Activated CD4-positive, alpha-beta memory T cell treated with anti-CD3 and anti-CD28 coated beads for 36 hours (primary cell): ENCODE results near the gene ADAMTS12. TPM values are rescaled to one million over a fixed set of nuclear protein-coding genes. Genes with fewer than 3 reads are reported as not detected.

Experiments
- CTCF ChIA-PET: fragments of 350-600 bp; sonication (Branson Sonifier 250); formaldehyde crosslinking; loops from one replicate; lab custom pipeline; 2021; ENCODE audit warnings: antibody characterized with exemption, inconsistent platforms; lab: Charles Lee
- POLR2A ChIA-PET: fragments of 350-600 bp; sonication (Branson Sonifier 250); formaldehyde crosslinking; loops from one replicate; lab custom pipeline; 2021; ENCODE audit warnings: antibody characterized with exemption; lab: Charles Lee
- DNase-seq: peaks from one replicate; pipeline ENCODE4 v3.0.0-alpha.2; 2020
- H3K27ac Mint-ChIP-seq: one replicate; pipeline ENCODE4 v1.8.0; 2021; ENCODE audit warnings: mixed read lengths
- H3K27me3 Mint-ChIP-seq: one replicate; pipeline ENCODE4 v1.8.0; 2021; ENCODE audit warnings: mixed read lengths
- H3K36me3 Mint-ChIP-seq: one replicate; pipeline ENCODE4 v1.8.0; 2021; ENCODE audit warnings: mixed read lengths
- H3K4me1 Mint-ChIP-seq: one replicate; pipeline ENCODE4 v1.8.0; 2021; ENCODE audit warnings: low read depth, mixed read lengths
- H3K4me3 Mint-ChIP-seq: one replicate; pipeline ENCODE4 v1.8.0; 2021; ENCODE audit warnings: mild to moderate bottlenecking, mixed read lengths
- H3K9me3 Mint-ChIP-seq: one replicate; pipeline ENCODE4 v1.8.0; 2021; ENCODE audit warnings: mixed read lengths
- intact Hi-C: fragments of 100-400 bp; cut with micrococcal nuclease; formaldehyde crosslinking; loops from one replicate; pipeline ENCODE4 v1.15.1; 2023
- total RNA-seq, 2 experiments: library from RNA; stranded (reverse); gene quantifications; one replicate each; pipeline ENCODE4 v1.2.3, GENCODE V29; 2021

Gene ADAMTS12
- total RNA-seq, 2 experiments from 2014 or later = not detected

GRCh38 chr5:33766023-33766422 is 125.8 kb downstream of the ADAMTS12 start:
- H3K27ac Mint-ChIP-seq = no peak overlapping the region
- intact Hi-C loops = no loop called here

GRCh38 chr5:33764786-33765185 is 127.0 kb downstream of the ADAMTS12 start:
- Mint-ChIP-seq H3K27me3 (no peaks in the 10 kb centered on the region), H3K27ac (no peak overlapping the region), H3K36me3 (no peaks in the 10 kb centered on the region), H3K9me3 (no peaks in the 10 kb centered on the region), H3K4me3 (no peak overlapping the region), H3K4me1 (no peaks in the 10 kb centered on the region)
- no peak for DNase-seq
- intact Hi-C loops = no loop called here
- ChIA-PET POLR2A (no interaction called here), CTCF (interaction anchor here (0.6 kb wide), 1 partner anchor 232 kb away, joined by 4 read pairs; no protein-coding TSS in a partner anchor)

More at GRCh38 chr5:33766023-33766422, 125.8 kb downstream of the ADAMTS12 start:
- DNase-seq = no peak
- CTCF ChIA-PET = no interaction called here
- H3K4me1 Mint-ChIP-seq = no peaks in the 10 kb centered on the region
- no peaks in the 10 kb centered on the region for H3K9me3 Mint-ChIP-seq
- POLR2A ChIA-PET = no interaction called here
- no peaks in the 10 kb centered on the region for H3K27me3 Mint-ChIP-seq
- no peaks in the 10 kb centered on the region for H3K36me3 Mint-ChIP-seq
- no peak overlapping the region for H3K4me3 Mint-ChIP-seq

- no peak overlapping the region for H3K4me3 Mint-ChIP-seq
- no peaks in the 10 kb centered on the region for H3K9me3 Mint-ChIP-seq
- no peak for DNase-seq
- H3K27ac Mint-ChIP-seq = no peak overlapping the region
- no peaks in the 10 kb centered on the region for H3K4me1 Mint-ChIP-seq
- H3K36me3 Mint-ChIP-seq = no peaks in the 10 kb centered on the region
- POLR2A ChIA-PET = no interaction called here
- intact Hi-C loops = no loop called here
- CTCF ChIA-PET = no interaction called here
- H3K27me3 Mint-ChIP-seq = no peaks in the 10 kb centered on the region
These were observed 128.4 kb downstream of the ADAMTS12 start for GRCh38 chr5:33763435-33763834.

DNA sequence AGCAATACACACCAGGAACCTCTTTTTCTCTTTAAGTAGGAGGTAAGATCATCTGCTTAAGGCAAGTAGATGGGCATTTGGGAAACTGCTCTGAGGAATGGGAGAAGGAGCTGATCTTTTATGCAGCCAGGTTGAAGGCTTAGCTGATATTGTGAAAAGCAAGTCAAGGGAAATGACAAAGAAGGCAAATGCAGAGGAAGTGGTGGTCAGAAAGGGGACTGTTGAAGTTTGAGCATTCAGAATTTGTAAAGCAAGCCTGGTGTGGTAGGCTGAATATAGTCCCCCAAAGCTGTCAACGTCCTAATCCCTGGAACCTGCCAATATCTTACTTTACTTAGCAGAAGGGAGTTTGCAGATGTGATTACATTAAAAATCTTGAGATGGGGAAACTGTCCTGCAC is 128.9 kb downstream of the ADAMTS12 start:
- Mint-ChIP-seq H3K27me3 (no peaks in the 10 kb centered on the region), H3K9me3 (no peaks in the 10 kb centered on the region), H3K4me1 (no peaks in the 10 kb centered on the region), H3K4me3 (no peak overlapping the region), H3K36me3 (no peaks in the 10 kb centered on the region), H3K27ac (no peak overlapping the region)
- ChIA-PET CTCF (no interaction called here), POLR2A (no interaction called here)
- DNase-seq = no peak
- intact Hi-C loops = no loop called here

- Mint-ChIP-seq H3K27me3 (no peaks in the 10 kb centered on the region), H3K4me1 (no peaks in the 10 kb centered on the region), H3K27ac (no peak overlapping the region), H3K9me3 (no peaks in the 10 kb centered on the region), H3K4me3 (no peak overlapping the region), H3K36me3 (no peaks in the 10 kb centered on the region)
- intact Hi-C loops = no loop called here
- DNase-seq = no peak
- CTCF ChIA-PET = no interaction called here
- POLR2A ChIA-PET = interaction anchor here (0.6 kb wide), 1 partner anchor 426 kb away, joined by 4 read pairs; no protein-coding TSS in a partner anchor
These were observed 130.7 kb downstream of the ADAMTS12 start for GRCh38 chr5:33761139-33761538.

DNA sequence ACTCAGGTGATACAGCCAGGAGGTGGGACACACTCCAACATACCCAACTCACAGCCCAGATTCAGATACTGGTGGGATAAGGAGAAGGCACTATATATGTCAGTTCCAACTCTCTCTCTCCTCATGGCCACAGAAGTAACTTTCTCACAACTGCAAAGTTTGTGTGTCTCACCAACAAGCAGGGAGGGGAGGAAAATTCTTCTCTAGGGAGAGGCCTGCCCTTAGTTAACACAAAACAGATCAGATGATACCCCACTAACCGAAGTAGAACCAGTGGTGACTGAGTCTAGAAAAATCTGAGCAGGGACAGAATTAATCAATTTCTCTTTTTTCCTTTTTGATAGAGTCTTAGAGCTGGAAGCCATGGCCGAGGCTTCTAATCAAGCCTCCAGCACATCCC is 133.1 kb downstream of the ADAMTS12 start:
- Mint-ChIP-seq H3K27me3 (no peaks in the 10 kb centered on the region), H3K4me1 (no peaks in the 10 kb centered on the region), H3K9me3 (no peaks in the 10 kb centered on the region), H3K4me3 (no peak overlapping the region), H3K27ac (no peak overlapping the region), H3K36me3 (no peaks in the 10 kb centered on the region)
- DNase-seq = no peak
- intact Hi-C loops = no loop called here
- ChIA-PET POLR2A (interaction anchor here (0.6 kb wide), 1 partner anchor 653 kb away, joined by 3 read pairs; no protein-coding TSS in a partner anchor), CTCF (no interaction called here)

DNA sequence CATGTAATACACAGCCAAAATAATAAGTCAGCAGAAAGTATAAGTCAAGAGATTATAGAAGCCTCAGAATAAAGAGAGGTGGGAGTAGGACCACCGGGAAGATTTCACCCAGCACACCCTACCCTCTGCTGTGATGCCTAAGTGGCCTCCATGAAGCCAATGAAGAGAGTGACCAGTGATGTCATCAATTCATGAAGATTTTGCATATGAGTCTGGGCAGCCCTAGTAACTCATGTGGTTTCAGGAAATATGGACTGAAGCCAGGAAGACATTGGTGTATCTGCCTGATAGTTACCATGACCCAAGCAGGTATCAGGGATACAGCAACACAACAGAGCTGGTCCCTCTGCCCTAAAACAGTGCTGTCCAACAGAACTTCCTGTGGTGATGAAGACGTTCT is 135.3 kb downstream of the ADAMTS12 start:
- no peaks in the 10 kb centered on the region for H3K9me3 Mint-ChIP-seq
- H3K27ac Mint-ChIP-seq = no peak overlapping the region
- no peak for DNase-seq
- no peaks in the 10 kb centered on the region for H3K27me3 Mint-ChIP-seq
- ChIA-PET POLR2A (no interaction called here), CTCF (interaction anchor here (0.6 kb wide), 1 partner anchor 179 kb away, joined by 3 read pairs; no protein-coding TSS in a partner anchor)
- no peaks in the 10 kb centered on the region for H3K36me3 Mint-ChIP-seq
- intact Hi-C loops = no loop called here
- no peaks in the 10 kb centered on the region for H3K4me1 Mint-ChIP-seq
- H3K4me3 Mint-ChIP-seq = no peak overlapping the region

GRCh38 chr5:33755231-33755630 is 136.6 kb downstream of the ADAMTS12 start:
- intact Hi-C loops = no loop called here
- POLR2A ChIA-PET = no interaction called here
- Mint-ChIP-seq H3K4me1 (no peaks in the 10 kb centered on the region), H3K27ac (no peak overlapping the region), H3K36me3 (no peaks in the 10 kb centered on the region), H3K4me3 (no peak overlapping the region), H3K9me3 (no peaks in the 10 kb centered on the region), H3K27me3 (no peaks in the 10 kb centered on the region)
- CTCF ChIA-PET = no interaction called here
- no peak for DNase-seq

DNA sequence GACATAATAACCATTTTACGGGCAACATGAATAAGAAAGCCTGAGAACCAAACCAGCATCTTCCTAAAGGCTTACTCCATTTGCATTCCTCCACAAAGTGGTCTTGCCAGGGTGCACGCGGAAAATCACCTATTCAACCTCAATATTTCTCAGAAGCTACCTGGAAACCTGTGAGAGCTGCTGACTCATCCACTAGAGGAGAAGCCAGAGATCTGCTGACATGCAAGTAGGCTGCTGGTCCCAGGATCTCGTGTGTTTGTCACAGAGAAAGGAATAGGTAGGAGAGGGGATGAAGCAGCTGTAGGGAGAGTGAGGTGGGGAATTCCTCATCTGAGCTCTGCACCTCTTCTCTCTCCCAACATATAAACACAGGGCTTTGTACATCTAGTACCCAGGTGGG is 138.1 kb downstream of the ADAMTS12 start:
- CTCF ChIA-PET = no interaction called here
- Mint-ChIP-seq H3K4me3 (no peak overlapping the region), H3K4me1 (no peaks in the 10 kb centered on the region), H3K27me3 (no peaks in the 10 kb centered on the region), H3K9me3 (no peaks in the 10 kb centered on the region), H3K36me3 (no peaks in the 10 kb centered on the region), H3K27ac (no peak overlapping the region)
- POLR2A ChIA-PET = no interaction called here
- DNase-seq = no peak
- intact Hi-C loops = no loop called here

- ChIA-PET POLR2A (no interaction called here), CTCF (no interaction called here)
- Mint-ChIP-seq H3K36me3 (no peaks in the 10 kb centered on the region), H3K4me1 (no peaks in the 10 kb centered on the region), H3K9me3 (no peaks in the 10 kb centered on the region), H3K27ac (no peak overlapping the region), H3K4me3 (no peak overlapping the region), H3K27me3 (no peaks in the 10 kb centered on the region)
- intact Hi-C loops = no loop called here
- DNase-seq = no peak
These were observed 143.0 kb downstream of the ADAMTS12 start for GRCh38 chr5:33748754-33749153.

GRCh38 chr5:33745101-33745770 is 146.6 kb downstream of the ADAMTS12 start:
- H3K4me1 Mint-ChIP-seq = no peaks in the 10 kb centered on the region
- no peak overlapping the region for H3K4me3 Mint-ChIP-seq
- H3K27ac Mint-ChIP-seq = no peak overlapping the region
- CTCF ChIA-PET = no interaction called here
- no peaks in the 10 kb centered on the region for H3K27me3 Mint-ChIP-seq
- DNase-seq = no peak
- no peaks in the 10 kb centered on the region for H3K36me3 Mint-ChIP-seq
- POLR2A ChIA-PET = no interaction called here
- H3K9me3 Mint-ChIP-seq = no peaks in the 10 kb centered on the region
- intact Hi-C loops = no loop called here

DNA sequence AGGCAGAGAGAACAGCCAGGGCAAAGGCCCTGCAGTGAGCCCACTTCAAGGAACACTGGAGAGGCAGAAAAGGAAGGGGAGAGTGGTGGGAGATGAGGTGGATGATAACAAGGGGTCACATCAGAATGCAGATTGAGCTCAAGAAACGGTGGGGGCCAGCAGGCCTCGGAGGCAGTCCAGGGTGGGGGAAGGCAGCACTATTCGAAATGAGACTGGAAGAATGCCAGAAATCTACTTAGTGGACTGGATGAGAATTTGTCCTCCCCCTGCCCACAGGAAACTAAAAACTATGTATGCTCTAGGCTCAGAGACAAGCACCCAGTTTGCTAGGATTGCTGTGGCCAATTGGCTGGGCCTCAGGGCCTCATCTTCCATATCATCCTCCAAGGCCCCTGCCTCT is 148.7 kb downstream of the ADAMTS12 start:
- no peak overlapping the region for H3K4me3 Mint-ChIP-seq
- H3K36me3 Mint-ChIP-seq = no peaks in the 10 kb centered on the region
- H3K27ac Mint-ChIP-seq = no peak overlapping the region
- no peak for DNase-seq
- H3K9me3 Mint-ChIP-seq = no peaks in the 10 kb centered on the region
- no peaks in the 10 kb centered on the region for H3K27me3 Mint-ChIP-seq
- ChIA-PET POLR2A (no interaction called here), CTCF (no interaction called here)
- intact Hi-C loops = no loop called here
- H3K4me1 Mint-ChIP-seq = no peaks in the 10 kb centered on the region

DNA sequence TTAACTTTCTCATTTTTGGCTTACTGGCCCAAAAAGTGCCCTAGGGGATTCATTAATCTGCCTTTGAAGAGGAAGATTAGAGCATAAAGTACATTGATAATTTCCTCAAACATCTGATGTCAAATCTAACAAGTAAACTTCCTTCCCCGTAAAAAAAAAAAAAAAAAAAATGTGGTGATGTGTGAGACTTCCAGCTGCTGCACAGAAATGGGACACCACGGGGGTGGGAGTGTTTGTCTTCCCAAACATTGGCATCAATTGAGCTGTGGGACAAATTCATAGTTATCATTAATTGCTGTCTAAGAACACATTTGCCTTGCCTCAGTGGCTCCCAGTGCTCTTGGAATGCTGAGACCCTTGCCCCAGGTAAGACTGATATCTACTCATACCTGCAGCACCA is 149.6 kb downstream of the ADAMTS12 start:
- intact Hi-C loops = no loop called here
- no peak overlapping the region for H3K27ac Mint-ChIP-seq
- H3K4me1 Mint-ChIP-seq = no peaks in the 10 kb centered on the region
- ChIA-PET POLR2A (no interaction called here), CTCF (no interaction called here)
- no peaks in the 10 kb centered on the region for H3K9me3 Mint-ChIP-seq
- no peaks in the 10 kb centered on the region for H3K27me3 Mint-ChIP-seq
- H3K36me3 Mint-ChIP-seq = no peaks in the 10 kb centered on the region
- no peak for DNase-seq
- H3K4me3 Mint-ChIP-seq = no peak overlapping the region
